Activated naive CD4-positive, alpha-beta T cell (primary cell): ENCODE data around the gene CHD6.

ENCODE experiments used
- DNase-seq, 4 experiments: peaks; one replicate each; lab custom pipeline; 2025; lab: John Stamatoyannopoulos, UW

Gene CHD6

GRCh38 chr20:41580350-41580749 lies 37.8 kb downstream of the CHD6 start:
- no peak for DNase-seq

- no peak for DNase-seq
Observed at GRCh38 chr20:41577129-41578009, 40.8 kb downstream of the CHD6 start.

DNA sequence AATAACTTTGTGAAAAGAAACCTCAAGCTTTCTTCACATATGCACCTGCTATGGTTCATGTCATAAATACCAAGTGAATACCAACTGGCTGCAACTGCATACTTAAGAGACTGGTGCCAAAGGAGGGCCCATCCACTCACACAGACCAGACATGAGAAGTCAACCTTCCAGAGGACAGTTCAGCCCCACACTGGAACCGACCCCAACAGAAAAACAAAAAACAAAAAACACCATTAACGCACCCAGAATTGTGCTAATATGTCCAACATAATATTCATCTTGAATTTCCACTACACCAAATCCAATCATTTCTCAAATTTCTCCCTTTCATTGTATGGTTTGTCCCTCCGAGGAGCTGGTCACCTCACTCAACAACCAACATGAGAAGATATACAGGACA lies 42.8 kb downstream of the CHD6 start:
- no peak for DNase-seq

DNA sequence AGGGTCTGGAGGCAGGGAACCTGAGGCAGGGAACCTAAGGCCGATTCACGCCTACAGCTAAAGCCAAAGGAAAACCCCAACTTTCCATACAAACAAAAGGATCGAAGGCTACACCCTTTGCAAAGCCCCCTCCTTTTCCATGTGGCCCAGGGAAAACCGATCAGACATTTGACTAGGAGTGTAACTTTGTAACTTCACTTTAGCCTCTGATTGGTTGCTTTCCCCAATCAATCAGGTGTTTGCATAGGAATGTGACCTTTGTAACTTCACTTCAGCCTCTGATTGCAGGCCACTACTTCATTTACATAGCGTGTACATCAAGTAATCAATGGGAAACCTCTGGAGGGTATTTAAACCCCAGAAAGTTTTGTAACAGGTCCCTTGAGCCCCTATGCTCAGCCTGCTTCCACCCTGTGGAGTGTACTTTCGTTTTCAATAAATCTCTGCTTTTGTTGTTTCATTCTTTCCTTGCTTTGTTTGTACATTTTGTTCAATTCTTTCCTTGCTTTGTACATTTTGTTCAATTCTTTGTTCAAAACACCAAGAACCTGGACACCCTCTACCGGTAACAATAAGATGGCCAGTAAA lies 43.3 kb downstream of the CHD6 start:
- DNase-seq, result no peak

DNA sequence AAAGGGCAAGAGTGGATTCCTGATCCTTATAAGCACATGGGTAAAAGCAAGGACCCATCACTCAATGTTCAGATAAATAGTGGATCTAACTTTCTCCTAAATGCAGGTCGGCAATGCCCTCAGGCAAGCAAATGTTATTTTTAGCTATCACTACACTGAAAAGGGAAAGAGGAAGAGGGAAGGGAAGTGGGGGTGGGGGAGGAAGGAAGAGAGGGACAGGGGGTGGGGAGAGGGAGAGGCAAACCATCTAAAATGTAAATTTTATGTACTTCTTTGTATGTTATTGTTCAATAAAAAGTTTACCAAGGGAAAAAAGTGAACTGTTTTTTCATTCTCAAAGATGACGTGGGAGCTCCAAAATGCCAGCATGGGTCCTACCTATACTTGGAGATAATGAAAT lies 44.2 kb downstream of the CHD6 start:
- DNase-seq, result no peak

- DNase-seq, result no peak
Observed at GRCh38 chr20:41572010-41572572, 46.1 kb downstream of the CHD6 start.

- no peak for DNase-seq
Observed at GRCh38 chr20:41571006-41571405, 47.2 kb downstream of the CHD6 start.

DNA sequence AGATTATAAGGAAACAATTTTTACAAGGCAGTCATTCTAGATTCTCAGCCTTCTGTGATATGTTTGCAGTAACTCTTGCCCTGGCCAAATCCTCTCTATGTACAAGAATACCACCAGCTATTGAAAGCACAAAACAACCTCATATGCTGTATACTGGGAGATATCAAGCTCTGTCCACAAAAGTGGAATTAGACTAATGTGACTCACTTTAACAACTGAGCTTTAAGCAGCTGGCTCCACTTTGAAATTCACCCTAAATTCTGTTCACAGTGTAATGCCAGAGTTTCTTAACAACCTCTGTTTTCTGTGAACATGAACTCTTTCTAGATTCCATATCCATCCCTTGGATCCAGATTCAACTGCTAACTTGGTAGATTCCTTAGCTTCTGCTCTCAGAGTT lies 47.6 kb downstream of the CHD6 start:
- DNase-seq, result no peak

DNA sequence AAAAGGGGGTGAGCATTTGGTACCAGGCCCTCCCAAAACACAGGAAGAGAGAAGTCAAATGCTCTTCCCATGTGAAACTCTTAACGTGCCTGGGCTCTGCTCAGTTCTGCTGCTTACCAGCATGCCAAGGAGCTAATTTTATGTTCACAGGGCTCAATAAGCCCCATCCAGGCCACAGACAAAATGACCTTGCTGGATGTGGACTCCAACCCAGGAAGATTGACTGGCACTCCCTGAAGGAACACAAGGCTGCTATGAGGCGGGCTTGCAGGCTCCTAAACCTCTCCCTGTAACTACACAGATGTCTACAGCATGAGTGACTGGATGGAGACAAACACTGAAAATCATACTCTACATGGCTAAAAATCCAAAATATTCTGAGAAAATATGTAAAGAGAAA lies 50.6 kb downstream of the CHD6 start:
- no peak for DNase-seq

DNA sequence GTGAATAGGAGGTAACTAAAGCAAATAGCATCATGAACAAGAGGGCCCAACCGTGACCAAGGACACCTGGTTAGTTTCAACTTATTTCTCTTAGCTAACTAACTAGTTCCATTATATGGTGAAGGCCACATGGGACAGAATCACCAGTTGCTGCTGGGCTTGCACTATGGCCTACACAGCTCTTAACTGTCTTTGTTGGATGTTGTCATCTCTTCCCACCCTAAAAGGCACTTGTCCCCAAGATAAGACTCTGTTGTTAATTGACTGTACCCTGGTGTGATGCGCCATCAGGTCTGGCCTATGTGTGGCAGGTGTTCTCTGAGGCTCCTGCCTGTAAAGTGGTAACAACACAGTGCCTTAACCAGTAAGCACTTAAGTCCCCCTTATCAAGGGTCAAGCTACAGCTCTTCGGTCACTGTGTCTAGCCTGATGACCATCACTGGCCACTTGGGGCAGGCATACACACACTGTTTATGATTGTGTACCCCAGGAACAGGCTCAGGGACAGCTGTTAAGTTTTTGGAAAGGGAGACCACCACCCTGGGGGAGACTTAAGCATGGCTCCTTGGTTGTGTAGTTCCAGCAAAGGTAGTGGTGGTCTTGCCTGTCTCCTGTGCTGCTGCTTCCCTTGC lies 51.2 kb downstream of the CHD6 start:
- DNase-seq, result no peak

GRCh38 chr20:41563087-41563486 lies 55.1 kb downstream of the CHD6 start:
- DNase-seq, result no peak

DNA sequence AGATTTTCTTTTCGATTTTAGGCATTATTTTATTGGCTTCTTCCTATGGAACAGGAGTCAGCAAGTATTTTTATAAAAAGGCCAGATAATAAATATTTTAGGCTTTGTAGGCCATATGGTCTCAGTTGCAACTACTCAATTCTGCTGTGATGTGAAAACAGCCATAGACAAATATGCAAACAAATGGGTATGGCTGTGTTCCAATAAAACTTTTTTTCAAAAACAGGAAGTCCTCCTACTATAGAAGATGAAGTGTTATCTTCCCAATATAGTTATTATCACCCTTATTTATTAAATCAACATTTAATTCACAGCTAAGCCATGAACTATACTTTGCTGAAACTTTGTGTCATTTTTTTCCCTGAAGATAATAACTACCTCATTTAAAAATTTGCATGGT lies 57.2 kb downstream of the CHD6 start:
- no peak for DNase-seq

GRCh38 chr20:41559658-41560057 lies 58.5 kb downstream of the CHD6 start:
- no peak for DNase-seq

DNA sequence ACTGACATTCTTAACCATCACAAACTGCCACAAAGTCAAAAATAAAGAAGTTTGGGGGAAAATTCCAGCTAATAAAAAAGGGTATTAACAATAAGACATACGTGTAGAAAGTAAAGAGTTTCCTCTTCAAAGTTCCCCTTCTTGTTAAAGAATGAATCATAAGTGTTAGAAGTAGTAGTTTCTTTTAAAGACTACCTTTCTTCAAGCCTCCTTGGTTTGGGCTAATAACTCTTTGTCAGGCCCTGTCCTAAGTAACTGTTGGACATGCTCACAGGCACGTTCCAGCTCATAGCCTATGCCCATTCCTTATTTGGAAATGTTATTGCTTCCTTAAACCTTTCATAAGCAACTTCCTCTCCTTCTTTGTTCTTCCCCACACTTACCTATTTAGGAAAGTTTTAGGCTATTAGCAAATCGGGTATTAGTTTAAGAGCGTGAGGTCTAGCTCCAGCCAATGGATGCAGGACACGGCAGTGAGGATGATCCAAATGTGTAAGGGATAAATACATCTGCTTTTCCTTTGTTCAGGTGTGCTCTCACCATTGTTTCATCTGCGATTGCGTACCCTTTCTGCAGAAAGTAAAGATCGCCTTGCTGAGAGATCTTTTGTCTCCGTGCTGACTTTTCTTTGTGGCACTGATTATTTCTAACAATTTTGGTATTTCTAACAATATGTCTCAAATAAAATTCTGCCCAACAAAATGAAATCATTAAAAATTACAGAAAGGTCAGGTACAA lies 64.9 kb downstream of the CHD6 start:
- DNase-seq, result no peak

DNA sequence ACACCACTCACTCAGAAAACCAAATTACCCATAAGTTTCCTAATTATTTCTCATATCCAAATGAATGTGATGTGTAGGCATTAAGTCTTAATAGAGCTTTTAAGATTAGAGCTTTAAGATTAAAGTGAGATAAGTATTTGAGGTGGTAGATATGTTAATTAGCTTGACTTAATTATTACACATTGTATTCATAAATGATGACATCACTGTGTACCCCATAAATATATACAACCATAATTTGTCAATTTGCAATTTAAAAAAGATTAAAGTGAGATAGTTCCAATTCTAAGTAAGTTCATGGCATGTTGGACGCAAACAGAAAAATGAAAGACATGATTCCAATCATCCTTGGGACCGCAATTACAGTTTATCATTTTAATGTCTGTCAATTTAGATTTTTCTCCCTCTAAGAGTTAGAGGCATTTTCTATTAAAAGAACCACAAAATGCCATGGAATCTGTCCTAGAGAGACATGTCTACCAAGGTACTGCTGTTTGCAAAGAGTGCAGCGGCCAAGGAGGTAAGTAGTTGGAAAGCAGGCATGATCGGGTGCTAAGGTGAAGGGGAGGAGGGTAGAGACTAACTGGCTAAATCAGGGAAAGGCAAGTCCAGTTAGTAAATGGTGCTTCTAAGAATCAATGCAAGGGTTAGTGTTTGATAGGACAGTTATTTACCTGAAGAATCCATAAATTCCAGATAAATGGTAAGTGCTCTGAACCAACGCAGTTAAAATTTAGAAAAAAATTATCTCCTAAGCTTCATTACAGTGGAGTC lies 65.7 kb downstream of the CHD6 start:
- DNase-seq, result no peak

GRCh38 chr20:41551011-41551705 lies 67.0 kb downstream of the CHD6 start:
- DNase-seq, result no peak

- no peak for DNase-seq
Observed at GRCh38 chr20:41547221-41547620, 71.0 kb downstream of the CHD6 start.

DNA sequence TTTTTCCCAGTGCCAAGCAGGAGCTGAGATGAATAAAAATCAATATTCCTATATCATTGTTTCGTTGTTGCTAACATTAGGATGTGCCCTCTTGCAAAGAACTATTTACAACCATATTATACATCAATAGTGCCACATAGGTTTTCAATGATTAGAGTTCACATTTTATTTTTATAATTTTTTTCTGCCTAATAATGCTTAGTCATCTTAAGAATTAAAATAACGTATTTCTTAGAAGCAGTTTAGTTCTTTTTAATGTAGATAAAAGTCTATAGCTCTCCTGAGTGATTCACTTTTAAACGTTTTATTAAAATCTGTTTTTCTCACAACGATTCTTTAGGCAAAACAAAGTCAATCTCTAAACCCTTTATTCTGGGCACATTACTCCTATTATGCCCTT lies 71.6 kb downstream of the CHD6 start:
- DNase-seq, result no peak

GRCh38 chr20:41544472-41544871 lies 73.7 kb downstream of the CHD6 start:
- DNase-seq, result no peak

GRCh38 chr20:41540918-41541317 lies 77.3 kb downstream of the CHD6 start:
- DNase-seq, result no peak

DNA sequence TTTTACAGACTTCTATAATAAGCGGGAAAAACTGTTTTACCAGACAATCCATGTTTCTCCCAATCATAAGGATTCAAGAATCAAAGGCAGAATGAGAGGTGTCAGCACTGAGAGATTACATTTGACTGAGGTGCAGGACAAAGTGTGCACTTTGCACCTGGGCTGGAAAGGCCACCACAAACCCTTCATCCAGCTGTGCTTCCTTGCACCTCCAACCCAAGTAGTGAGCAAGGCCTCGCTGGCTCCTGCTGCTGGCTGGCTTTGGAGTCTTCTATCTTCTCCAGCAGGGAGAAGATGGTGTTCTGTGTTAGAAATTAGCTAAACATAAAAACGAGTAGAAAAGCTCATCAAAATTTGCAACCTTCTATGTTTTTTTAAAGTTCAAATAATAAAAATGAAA lies 77.7 kb downstream of the CHD6 start:
- DNase-seq, result no peak
